ENCODE measurements around the gene CACNA1I.

The CACNA1I gene

DNA sequence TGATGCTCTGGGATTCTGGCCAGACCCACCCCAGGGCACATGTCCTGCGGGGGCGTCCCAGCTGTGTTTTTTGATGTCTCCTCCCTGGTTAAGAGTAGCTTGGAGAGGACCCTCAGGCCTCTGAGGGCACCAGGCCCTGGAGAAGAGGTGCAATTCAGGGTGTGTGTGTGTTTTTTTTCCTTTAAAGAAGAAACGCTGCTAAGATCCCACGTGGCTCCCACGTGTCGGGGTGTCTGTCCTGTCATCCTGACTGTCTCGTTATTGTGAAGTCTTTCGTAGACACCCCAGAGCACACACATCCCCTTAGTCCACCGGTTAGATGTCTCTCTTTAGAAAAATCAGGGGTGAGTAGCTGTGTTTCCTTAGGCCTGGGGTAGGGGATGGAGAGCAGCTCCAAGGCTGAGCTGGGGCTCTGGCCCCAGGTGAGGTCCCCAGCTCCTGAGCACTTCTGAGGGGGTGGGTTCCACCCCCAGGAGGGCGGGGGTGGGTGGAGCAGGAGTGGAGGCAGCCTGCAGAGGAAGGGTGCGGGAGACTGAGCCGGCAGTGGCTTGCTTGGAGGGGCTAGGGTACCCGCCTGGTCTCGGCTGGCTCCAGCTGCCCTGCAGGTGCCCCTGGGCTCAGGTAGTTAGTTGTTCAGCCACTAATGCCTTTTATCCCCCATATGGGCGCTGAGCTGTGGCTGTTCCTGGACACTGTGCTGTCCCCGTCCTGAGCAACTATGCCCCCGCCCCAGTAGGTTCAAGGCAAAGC, 116.4 kb downstream of the CACNA1I start:
- H3K4me3 ChIP-seq = no peak overlapping the region
- no peak overlapping the region for H3K9ac ChIP-seq (ENCODE audit: insufficient read length)
- no peaks in the 10 kb centered on the region for H3K9me3 ChIP-seq (ENCODE audit: low read depth, low read length)
- no peak for DNase-seq (ENCODE audit: low read depth, low spot score)
- no peak for TF ChIP-seq EZH2 (IDR thresholded peaks at IDR 0.05)
- H3K36me3 ChIP-seq (ENCODE audit: insufficient read depth, low read length) = peaks cover 12% of the 10 kb centered on the region
- no peak overlapping the region for H3K27ac ChIP-seq

- no peak for DNase-seq (ENCODE audit: low read depth, low spot score)
Observed at GRCh38 chr22:39688186-39688785, 117.7 kb downstream of the CACNA1I start.

GRCh38 chr22:39689421-39689820, 118.9 kb downstream of the CACNA1I start:
- no peaks in the 10 kb centered on the region for H3K36me3 ChIP-seq (ENCODE audit: insufficient read depth, low read length)
- H3K27ac ChIP-seq = peak overlapping the region; percentile 78
- no peak overlapping the region for H3K4me3 ChIP-seq
- no peak for DNase-seq (ENCODE audit: low read depth, low spot score)
- H3K9me3 ChIP-seq (ENCODE audit: low read depth, low read length) = no peaks in the 10 kb centered on the region
- TF ChIP-seq EZH2 (IDR thresholded peaks at IDR 0.05) = no peak
- no peak for TF ChIP-seq POLR2AphosphoS5 (IDR thresholded peaks at IDR 0.05; ENCODE audit: borderline replicate concordance, low read depth, low read length)
- no peak for TF ChIP-seq FOXP2 (optimal IDR thresholded peaks at IDR 0.05; ENCODE audit: control extremely low read depth, extremely low read length, insufficient read depth)
- H3K9ac ChIP-seq (ENCODE audit: insufficient read length) = peak overlapping the region; percentile 7

More at GRCh38 chr22:39688186-39688785, 117.7 kb downstream of the CACNA1I start:
- Histone ChIP-seq H3K9me3 (ENCODE audit: low read depth, low read length) (no peaks in the 10 kb centered on the region), H3K4me3 (no peak overlapping the region), H3K36me3 (ENCODE audit: insufficient read depth, low read length) (no peaks in the 10 kb centered on the region; the same call in 1 of the 2 replicates), H3K27ac (no peak overlapping the region), H3K9ac (ENCODE audit: insufficient read length) (no peak overlapping the region)
- TF ChIP-seq FOXP2 (optimal IDR thresholded peaks at IDR 0.05; ENCODE audit: control extremely low read depth, extremely low read length, insufficient read depth) (no peak), EZH2 (IDR thresholded peaks at IDR 0.05) (no peak), POLR2AphosphoS5 (IDR thresholded peaks at IDR 0.05; ENCODE audit: borderline replicate concordance, low read depth, low read length) (no peak)

DNA sequence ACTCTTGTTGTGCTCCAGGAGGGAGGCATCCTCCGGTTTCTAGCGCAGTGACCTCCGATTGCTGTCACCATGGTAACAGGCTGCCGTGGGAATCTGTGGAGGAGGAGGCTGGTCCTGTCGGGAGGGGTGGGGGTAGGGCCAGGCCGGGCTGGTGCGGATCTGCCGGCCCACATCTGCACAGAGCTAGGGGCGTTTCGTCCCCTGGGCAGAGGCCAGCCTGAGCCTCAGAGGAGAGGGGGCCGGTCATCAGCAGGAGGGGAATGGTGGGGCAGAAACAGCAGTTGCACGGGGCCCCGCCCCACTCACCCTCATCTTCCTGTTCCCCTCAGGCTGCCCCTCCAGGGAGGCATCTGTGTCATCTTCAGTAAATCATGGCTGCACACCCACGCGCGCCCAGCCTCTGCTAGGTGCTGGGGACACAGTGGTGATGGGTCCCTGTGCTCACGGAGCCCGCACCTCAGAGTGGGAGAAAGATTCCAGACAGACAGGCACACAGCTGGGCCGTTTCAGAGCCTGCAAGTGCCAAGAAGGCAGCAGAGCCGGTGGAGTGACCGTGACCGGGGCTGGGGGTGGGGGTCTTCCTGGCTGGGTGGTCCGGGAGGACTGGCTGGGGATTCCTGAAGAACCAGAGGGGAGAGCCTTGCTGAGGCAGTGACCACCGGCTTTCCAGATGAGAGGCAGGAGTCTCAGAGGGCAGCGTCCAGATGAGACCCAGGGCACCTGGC, 120.5 kb downstream of the CACNA1I start:
- Histone ChIP-seq H3K36me3 (ENCODE audit: insufficient read depth, low read length) (no peaks in the 10 kb centered on the region), H3K27ac (no peak overlapping the region), H3K9me3 (ENCODE audit: low read depth, low read length) (no peaks in the 10 kb centered on the region), H3K9ac (ENCODE audit: insufficient read length) (no peak overlapping the region), H3K4me3 (no peak overlapping the region; the same call in 1 of the 2 replicates)
- TF ChIP-seq FOXP2 (optimal IDR thresholded peaks at IDR 0.05; ENCODE audit: control extremely low read depth, extremely low read length, insufficient read depth) = no peak
- DNase-seq (ENCODE audit: low read depth, low spot score) = no peak

DNA sequence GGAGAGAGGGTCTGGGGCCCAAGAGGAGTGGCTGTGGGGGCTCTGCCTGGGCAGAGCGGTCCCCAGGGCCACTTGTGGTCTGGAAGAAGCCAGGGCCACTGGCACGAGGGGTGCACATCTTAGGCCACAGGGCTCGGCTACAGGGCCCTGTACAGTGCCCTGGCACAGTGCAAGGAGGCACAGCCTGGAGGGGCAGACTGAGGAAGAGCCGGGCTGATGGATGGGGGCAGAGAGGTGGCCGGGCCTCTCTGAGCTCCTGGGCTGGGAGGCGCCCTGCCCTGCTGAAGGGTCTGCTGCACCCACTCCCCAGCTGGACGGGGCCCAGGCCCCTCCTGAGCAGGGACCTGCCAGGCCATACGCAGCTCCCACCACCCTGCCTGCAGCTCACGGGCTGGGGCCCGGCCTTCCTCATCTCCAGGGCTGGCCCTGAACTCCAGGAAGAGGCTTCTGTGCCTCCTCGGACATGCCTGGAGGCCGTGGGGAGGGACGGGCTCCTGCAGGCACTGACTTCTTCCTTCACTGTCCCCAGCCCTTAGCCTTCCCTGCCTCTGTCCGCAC, 123.5 kb downstream of the CACNA1I start:
- Histone ChIP-seq H3K4me3 (no peak overlapping the region), H3K9me3 (ENCODE audit: low read depth, low read length) (no peaks in the 10 kb centered on the region), H3K9ac (ENCODE audit: insufficient read length) (no peak overlapping the region), H3K36me3 (ENCODE audit: insufficient read depth, low read length) (no peaks in the 10 kb centered on the region), H3K27ac (no peak overlapping the region)
- DNase-seq (ENCODE audit: low read depth, low spot score) = no peak
- no peak for TF ChIP-seq FOXP2 (optimal IDR thresholded peaks at IDR 0.05; ENCODE audit: control extremely low read depth, extremely low read length, insufficient read depth)
- TF ChIP-seq EZH2 (IDR thresholded peaks at IDR 0.05) = no peak
- TF ChIP-seq POLR2AphosphoS5 (IDR thresholded peaks at IDR 0.05; ENCODE audit: borderline replicate concordance, low read depth, low read length) = no peak

DNA sequence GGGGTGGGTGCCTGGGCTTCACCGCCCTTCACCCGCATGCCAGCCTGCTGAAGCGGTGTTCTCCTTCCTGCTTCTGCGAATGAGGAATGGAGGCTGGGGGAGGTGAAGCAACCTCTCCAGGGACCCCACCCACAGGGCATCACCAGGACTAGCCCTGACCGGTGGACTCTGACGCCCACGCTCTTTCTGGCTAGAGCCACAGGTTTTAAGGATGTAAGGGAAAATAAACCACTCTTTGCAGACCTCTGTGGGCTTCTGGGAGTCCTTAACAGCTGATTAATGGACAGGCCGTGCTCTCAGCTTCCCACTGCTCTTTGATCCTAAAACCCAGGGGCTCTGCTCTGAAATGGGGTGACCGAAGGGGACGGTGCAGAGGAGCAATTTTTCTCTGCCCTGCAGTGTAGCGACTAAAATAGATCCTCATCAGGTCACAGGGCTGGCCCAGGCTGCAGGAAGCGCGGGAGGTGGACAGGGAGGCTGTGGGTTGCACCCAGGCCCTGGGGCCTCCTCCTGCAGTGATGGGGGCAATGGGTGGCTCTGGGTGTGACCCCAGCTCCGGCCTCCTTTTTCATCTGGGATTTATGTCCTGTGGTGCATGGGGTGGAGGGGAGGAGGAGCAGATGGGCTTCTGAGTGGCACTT, 127.4 kb downstream of the CACNA1I start:
- Histone ChIP-seq H3K9me3 (ENCODE audit: low read depth, low read length) (no peaks in the 10 kb centered on the region), H3K36me3 (ENCODE audit: insufficient read depth, low read length) (no peaks in the 10 kb centered on the region), H3K9ac (ENCODE audit: insufficient read length) (no peak overlapping the region), H3K27ac (no peak overlapping the region), H3K4me3 (no peak overlapping the region)
- no peak for DNase-seq (ENCODE audit: low read depth, low spot score)
- TF ChIP-seq FOXP2 (optimal IDR thresholded peaks at IDR 0.05; ENCODE audit: control extremely low read depth, extremely low read length, insufficient read depth) (no peak), EZH2 (IDR thresholded peaks at IDR 0.05) (no peak), POLR2AphosphoS5 (IDR thresholded peaks at IDR 0.05; ENCODE audit: borderline replicate concordance, low read depth, low read length) (no peak)

DNA sequence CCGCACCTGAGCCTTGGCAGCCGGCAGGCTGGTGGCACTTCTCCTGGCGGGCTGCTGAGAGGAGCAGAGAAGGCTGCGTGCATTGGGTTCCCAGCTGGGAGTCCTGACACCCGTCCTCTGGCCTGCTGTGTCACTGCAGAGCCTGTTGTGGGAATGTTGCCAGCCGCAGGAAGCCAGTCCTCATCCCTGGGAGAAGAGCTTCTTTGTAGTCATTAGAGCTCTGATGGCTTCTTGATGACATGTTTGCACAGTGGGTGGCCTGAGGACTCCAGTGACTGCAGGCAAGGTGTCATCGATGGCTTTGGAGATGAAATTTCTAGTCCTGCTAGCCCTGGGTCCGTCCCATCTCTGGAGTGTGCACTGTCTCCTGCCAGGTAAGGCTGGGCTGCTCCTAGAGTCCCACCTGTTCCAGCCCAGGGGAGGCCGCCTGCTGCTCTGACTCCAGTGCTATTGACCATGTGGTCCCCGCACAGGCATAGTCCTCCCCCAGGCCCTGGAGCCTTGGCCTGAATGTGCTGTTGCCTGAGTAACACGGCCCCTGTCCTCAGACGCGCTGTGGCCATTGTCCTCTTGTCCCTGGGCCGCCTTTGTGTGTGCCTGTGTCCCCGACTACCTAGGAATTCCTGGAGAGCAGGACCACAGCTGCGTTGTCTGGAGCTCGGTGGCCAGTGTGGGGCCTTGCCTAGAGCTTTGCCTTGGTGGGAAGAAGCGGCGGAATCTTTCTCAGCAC, 129.2 kb downstream of the CACNA1I start:
- TF ChIP-seq EZH2 (IDR thresholded peaks at IDR 0.05) (no peak), POLR2AphosphoS5 (IDR thresholded peaks at IDR 0.05; ENCODE audit: borderline replicate concordance, low read depth, low read length) (no peak), FOXP2 (optimal IDR thresholded peaks at IDR 0.05; ENCODE audit: control extremely low read depth, extremely low read length, insufficient read depth) (no peak)
- no peak overlapping the region for H3K9ac ChIP-seq (ENCODE audit: insufficient read length)
- no peak overlapping the region for H3K27ac ChIP-seq
- no peak overlapping the region for H3K4me3 ChIP-seq
- DNase-seq (ENCODE audit: low read depth, low spot score) = no peak
- H3K9me3 ChIP-seq (ENCODE audit: low read depth, low read length) = no peaks in the 10 kb centered on the region
- no peaks in the 10 kb centered on the region for H3K36me3 ChIP-seq (ENCODE audit: insufficient read depth, low read length)

All from SK-N-MC (cell line).